ENCODE data around the gene PDE6B. TPM values are rescaled to one million over a fixed set of nuclear protein-coding genes. Genes with fewer than 3 reads are reported as not detected.

The PDE6B gene
- total RNA-seq, 1 experiment from 2014 or later: 10.8 TPM

DNA sequence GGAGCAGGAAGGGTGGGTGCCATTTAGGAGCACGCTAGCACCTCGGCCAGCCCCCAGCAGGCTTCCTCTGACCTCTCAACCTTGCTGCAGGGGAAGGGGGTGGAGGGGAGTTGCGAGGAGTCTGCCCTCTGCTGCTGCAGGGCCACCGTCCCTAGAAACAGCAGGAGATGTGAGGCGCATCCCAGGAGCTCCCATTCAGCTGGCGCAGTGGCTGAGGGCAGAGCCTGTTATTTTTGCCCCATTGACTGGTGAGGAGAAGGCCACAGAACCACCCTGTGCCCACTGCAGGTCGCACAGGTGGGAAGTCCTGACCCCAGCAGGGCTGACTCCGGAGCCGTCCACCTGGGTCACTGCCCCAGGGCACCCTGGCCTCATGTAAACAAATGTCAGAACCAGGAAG is 8.0 kb downstream of the PDE6B start:
- H3K9me3 ChIP-seq (ENCODE audit: control insufficient read depth, low read depth, low read length): no peaks in the 10 kb centered on the region
- H3K23ac ChIP-seq (ENCODE audit: insufficient read length, low read depth, low read length): no peak overlapping the region
- no peaks in the 10 kb centered on the region for H3K27me3 ChIP-seq (ENCODE audit: insufficient read depth, low read length)
- H3K4me1 ChIP-seq (ENCODE audit: insufficient read depth, low read length): no peaks in the 10 kb centered on the region
- H3K79me2 ChIP-seq (ENCODE audit: insufficient read depth, low read length): no peaks in the 10 kb centered on the region
- no peak overlapping the region for H3K27ac Mint-ChIP-seq
- H2BK15ac ChIP-seq (ENCODE audit: low read depth, low read length): no peak overlapping the region
- DNase-seq: peak; percentile 24
- 0 out of 4 replicates have a peak, but pooled peaks cover 0 to 3% of the 10 kb centered on the region in 2 experiments for H3K4me1 Mint-ChIP-seq
- H3K36me3 Mint-ChIP-seq (ENCODE audit: insufficient read depth in 1 of 3, low read depth in 3 of 3): peaks cover 0 to 15% (median 13%) of the 10 kb centered on the region in 3 experiments; a peak in 5 of 7 replicates
- peaks cover 17 to 21% of the 10 kb centered on the region in 2 experiments for H3K9me3 Mint-ChIP-seq
- TF ChIP-seq, protein P1, sequence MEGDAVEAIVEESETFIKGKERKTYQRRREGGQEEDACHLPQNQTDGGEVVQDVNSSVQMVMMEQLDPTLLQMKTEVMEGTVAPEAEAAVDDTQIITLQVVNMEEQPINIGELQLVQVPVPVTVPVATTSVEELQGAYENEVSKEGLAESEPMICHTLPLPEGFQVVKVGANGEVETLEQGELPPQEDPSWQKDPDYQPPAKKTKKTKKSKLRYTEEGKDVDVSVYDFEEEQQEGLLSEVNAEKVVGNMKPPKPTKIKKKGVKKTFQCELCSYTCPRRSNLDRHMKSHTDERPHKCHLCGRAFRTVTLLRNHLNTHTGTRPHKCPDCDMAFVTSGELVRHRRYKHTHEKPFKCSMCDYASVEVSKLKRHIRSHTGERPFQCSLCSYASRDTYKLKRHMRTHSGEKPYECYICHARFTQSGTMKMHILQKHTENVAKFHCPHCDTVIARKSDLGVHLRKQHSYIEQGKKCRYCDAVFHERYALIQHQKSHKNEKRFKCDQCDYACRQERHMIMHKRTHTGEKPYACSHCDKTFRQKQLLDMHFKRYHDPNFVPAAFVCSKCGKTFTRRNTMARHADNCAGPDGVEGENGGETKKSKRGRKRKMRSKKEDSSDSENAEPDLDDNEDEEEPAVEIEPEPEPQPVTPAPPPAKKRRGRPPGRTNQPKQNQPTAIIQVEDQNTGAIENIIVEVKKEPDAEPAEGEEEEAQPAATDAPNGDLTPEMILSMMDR (conservative IDR thresholded peaks at IDR 0.05): no peak
- no peak overlapping the region for H3K4me2 ChIP-seq (ENCODE audit: insufficient read depth, insufficient read length, low read length)
- no peak overlapping the region for H3K4ac ChIP-seq (ENCODE audit: low read depth, low read length)
- no peak overlapping the region for H2BK12ac ChIP-seq (ENCODE audit: insufficient read length, low read depth, low read length)
- no peaks in the 10 kb centered on the region for H4K20me1 ChIP-seq (ENCODE audit: control insufficient read depth, insufficient read depth, insufficient read length)
- no peak overlapping the region for H3K4me3 Mint-ChIP-seq
- H2BK20ac ChIP-seq (ENCODE audit: low read depth, low read length, poor library complexity, severe bottlenecking): no peak overlapping the region
- H2AFZ ChIP-seq (ENCODE audit: low read length): no peak overlapping the region
- no peak overlapping the region for H3T11ph ChIP-seq (ENCODE audit: low read length)
- no peak overlapping the region for H4K91ac ChIP-seq (ENCODE audit: insufficient read length, low read depth, low read length)
- H3K27me3 Mint-ChIP-seq (ENCODE audit: low read depth): peaks cover 18% of the 10 kb centered on the region
- no peak overlapping the region for H3K18ac ChIP-seq (ENCODE audit: insufficient read length, low read depth, low read length)
- no peak overlapping the region for H2BK5ac ChIP-seq (ENCODE audit: insufficient read length, low read length)
- no peaks in the 10 kb centered on the region for H3K79me1 ChIP-seq (ENCODE audit: insufficient read depth, low read depth, low read length, poor library complexity, severe bottlenecking)
- WGBS (ENCODE audit: extremely low coverage, insufficient read length, low lambda C conversion rate): no CpG with 5 or more reads among the region's 9 CpGs
- no peak overlapping the region for H4K5ac ChIP-seq (ENCODE audit: insufficient read length, low read depth, low read length)
- no peaks in the 10 kb centered on the region for H3K23me2 ChIP-seq (ENCODE audit: insufficient read length, low read depth, low read length, poor library complexity, severe bottlenecking)
- no peak overlapping the region for H3K56ac ChIP-seq (ENCODE audit: insufficient read length, low read depth, low read length)
- no peak overlapping the region for H3K27ac ChIP-seq (ENCODE audit: insufficient read length, low read depth, low read length)
- H2BK120ac ChIP-seq (ENCODE audit: low read depth, low read length, poor library complexity, severe bottlenecking): no peak overlapping the region
- no peak overlapping the region; the same call in 1 of the 2 replicates for H3K14ac ChIP-seq (ENCODE audit: insufficient read depth, low read length)
- H2AK5ac ChIP-seq (ENCODE audit: insufficient read length, low read length): no peak overlapping the region
- no peak overlapping the region for H4K8ac ChIP-seq (replicated peaks; ENCODE audit: insufficient read length, low read depth, low read length)
- H3K9ac ChIP-seq (ENCODE audit: extremely low read depth, insufficient read length, low read length): no peak overlapping the region

All from H9 (cell line).